OCI-M1 (cell line): ENCODE data around the gene MAP3K2.

ENCODE experiments used
- DNase-seq: peaks from one replicate; lab custom pipeline; 2025; lab: John Stamatoyannopoulos, UW

Gene MAP3K2

GRCh38 chr2:127348426-127349000, 39.3 kb downstream of the MAP3K2 start:
- DNase-seq: no peak

- peak; percentile 21 for DNase-seq
These were observed 39.9 kb downstream of the MAP3K2 start for GRCh38 chr2:127347734-127348392.

- no peak for DNase-seq
These were observed 40.8 kb downstream of the MAP3K2 start for GRCh38 chr2:127347015-127347414.

GRCh38 chr2:127343277-127343676, 44.5 kb downstream of the MAP3K2 start:
- no peak for DNase-seq

GRCh38 chr2:127342101-127342500, 45.7 kb downstream of the MAP3K2 start:
- peak; percentile 11 for DNase-seq

- DNase-seq: no peak
These were observed 55.4 kb downstream of the MAP3K2 start for GRCh38 chr2:127332335-127332734.

- no peak for DNase-seq
These were observed 57.0 kb downstream of the MAP3K2 start for GRCh38 chr2:127330753-127331152.

- DNase-seq: no peak
These were observed 61.4 kb downstream of the MAP3K2 start for GRCh38 chr2:127326289-127326945.

GRCh38 chr2:127324635-127325034, 63.1 kb downstream of the MAP3K2 start:
- DNase-seq: peak; percentile 60

GRCh38 chr2:127321303-127321702, 66.5 kb downstream of the MAP3K2 start:
- DNase-seq: no peak

GRCh38 chr2:127320586-127321275, 67.0 kb downstream of the MAP3K2 start:
- DNase-seq: no peak

- no peak for DNase-seq
These were observed 67.7 kb downstream of the MAP3K2 start for GRCh38 chr2:127320067-127320466.

GRCh38 chr2:127314193-127314988, 73.4 kb downstream of the MAP3K2 start:
- no peak for DNase-seq

- no peak for DNase-seq
These were observed 74.4 kb downstream of the MAP3K2 start for GRCh38 chr2:127313406-127313805.

- DNase-seq: no peak
These were observed 76.8 kb downstream of the MAP3K2 start for GRCh38 chr2:127310980-127311379.

- no peak for DNase-seq
These were observed 78.3 kb downstream of the MAP3K2 start for GRCh38 chr2:127309468-127309867.

- DNase-seq: no peak
These were observed 79.1 kb downstream of the MAP3K2 start for GRCh38 chr2:127308586-127309138.

- peak; percentile 38 for DNase-seq
These were observed 81.7 kb downstream of the MAP3K2 start for GRCh38 chr2:127305990-127306585.

GRCh38 chr2:127302168-127302567, 85.6 kb downstream of the MAP3K2 start:
- no peak for DNase-seq

GRCh38 chr2:127293748-127294562, 93.8 kb downstream of the MAP3K2 start, which contains the start of gene ERCC3:
ERCC3 (minus strand) TSS chr2:127294144; CDS start chr2:127294081, 63 bp downstream.
- DNase-seq: peak; percentile 90
